ENCODE data around the gene ETV6. TPM values are rescaled to one million over a fixed set of nuclear protein-coding genes. Genes with fewer than 3 reads are reported as not detected.

The ETV6 gene
- total RNA-seq, 1 experiment from 2014 or later = 19.3 TPM

DNA sequence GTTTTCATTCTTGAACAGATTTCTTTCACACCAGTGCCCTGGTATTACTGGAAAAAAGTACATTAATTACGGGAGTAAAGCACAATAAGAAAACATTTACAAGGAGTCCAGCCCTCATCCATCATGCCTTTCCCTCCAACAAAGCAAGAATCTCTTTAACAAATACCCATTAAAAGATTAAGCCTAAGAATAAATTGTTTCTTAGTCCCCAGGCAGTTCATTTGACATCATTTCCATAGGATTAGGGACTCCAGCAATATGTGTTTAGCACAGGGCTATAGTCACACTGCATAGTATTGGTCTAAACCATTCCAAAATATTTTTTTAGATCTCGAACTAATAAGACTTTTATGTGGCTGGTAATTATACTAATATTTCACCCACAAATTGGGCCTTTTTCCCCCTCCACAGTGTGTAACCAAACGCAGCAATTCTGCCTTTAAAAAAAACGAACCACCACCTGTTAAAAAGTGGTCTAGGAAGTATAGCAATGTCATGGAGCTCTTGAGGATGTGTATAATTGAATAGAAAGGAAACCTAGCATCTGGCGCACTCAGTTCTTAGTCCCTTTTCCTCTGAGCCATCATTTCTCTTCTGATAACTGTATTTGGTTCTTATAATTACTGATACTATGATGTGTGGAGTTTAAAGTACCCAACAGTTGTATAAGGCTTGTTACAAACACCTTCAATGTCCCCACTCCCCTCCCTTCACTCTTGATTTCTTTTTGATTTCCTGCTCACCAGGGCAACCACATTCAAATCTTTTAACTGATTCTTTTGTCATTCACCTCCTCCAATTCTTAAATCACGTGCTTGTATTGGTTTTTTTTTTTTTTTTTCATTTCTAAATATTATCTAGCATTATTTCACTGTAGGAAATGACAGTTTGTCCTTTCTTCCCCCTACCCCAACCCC is 138.7 kb downstream of the ETV6 start:
- H3K27me3 Mint-ChIP-seq (ENCODE audit: insufficient read depth, unreplicated experiment) = no peaks in the 10 kb centered on the region
- no peak overlapping the region for H3K27ac Mint-ChIP-seq (ENCODE audit: low read depth, unreplicated experiment)
- no peaks in the 10 kb centered on the region for H3K9me3 Mint-ChIP-seq (ENCODE audit: unreplicated experiment)
- H3K36me3 Mint-ChIP-seq (ENCODE audit: insufficient read depth, unreplicated experiment) = no peaks in the 10 kb centered on the region
- H3K4me3 Mint-ChIP-seq (ENCODE audit: unreplicated experiment) = no peak overlapping the region
- intact Hi-C loops (cut with micrococcal nuclease) = loop anchor here (5.0 to 10.0 kb wide), 2 partner anchors 97 to 136 kb away; no protein-coding TSS in a partner anchor
- no TSS peak for BruUV-seq (replicated peaks)
- H3K4me1 Mint-ChIP-seq (ENCODE audit: insufficient read depth, unreplicated experiment) = peaks cover 18% of the 10 kb centered on the region
- ChIA-PET POLR2A (interaction anchor here (0.7 kb wide), 1 partner anchor 8 kb away, joined by 3 read pairs; no protein-coding TSS in a partner anchor), CTCF (no interaction called here)
- TF ChIP-seq, protein P1, sequence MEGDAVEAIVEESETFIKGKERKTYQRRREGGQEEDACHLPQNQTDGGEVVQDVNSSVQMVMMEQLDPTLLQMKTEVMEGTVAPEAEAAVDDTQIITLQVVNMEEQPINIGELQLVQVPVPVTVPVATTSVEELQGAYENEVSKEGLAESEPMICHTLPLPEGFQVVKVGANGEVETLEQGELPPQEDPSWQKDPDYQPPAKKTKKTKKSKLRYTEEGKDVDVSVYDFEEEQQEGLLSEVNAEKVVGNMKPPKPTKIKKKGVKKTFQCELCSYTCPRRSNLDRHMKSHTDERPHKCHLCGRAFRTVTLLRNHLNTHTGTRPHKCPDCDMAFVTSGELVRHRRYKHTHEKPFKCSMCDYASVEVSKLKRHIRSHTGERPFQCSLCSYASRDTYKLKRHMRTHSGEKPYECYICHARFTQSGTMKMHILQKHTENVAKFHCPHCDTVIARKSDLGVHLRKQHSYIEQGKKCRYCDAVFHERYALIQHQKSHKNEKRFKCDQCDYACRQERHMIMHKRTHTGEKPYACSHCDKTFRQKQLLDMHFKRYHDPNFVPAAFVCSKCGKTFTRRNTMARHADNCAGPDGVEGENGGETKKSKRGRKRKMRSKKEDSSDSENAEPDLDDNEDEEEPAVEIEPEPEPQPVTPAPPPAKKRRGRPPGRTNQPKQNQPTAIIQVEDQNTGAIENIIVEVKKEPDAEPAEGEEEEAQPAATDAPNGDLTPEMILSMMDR (IDR thresholded peaks at IDR 0.05; ENCODE audit: unreplicated experiment) = no peak
- no peak for DNase-seq (ENCODE audit: unreplicated experiment)

DNA sequence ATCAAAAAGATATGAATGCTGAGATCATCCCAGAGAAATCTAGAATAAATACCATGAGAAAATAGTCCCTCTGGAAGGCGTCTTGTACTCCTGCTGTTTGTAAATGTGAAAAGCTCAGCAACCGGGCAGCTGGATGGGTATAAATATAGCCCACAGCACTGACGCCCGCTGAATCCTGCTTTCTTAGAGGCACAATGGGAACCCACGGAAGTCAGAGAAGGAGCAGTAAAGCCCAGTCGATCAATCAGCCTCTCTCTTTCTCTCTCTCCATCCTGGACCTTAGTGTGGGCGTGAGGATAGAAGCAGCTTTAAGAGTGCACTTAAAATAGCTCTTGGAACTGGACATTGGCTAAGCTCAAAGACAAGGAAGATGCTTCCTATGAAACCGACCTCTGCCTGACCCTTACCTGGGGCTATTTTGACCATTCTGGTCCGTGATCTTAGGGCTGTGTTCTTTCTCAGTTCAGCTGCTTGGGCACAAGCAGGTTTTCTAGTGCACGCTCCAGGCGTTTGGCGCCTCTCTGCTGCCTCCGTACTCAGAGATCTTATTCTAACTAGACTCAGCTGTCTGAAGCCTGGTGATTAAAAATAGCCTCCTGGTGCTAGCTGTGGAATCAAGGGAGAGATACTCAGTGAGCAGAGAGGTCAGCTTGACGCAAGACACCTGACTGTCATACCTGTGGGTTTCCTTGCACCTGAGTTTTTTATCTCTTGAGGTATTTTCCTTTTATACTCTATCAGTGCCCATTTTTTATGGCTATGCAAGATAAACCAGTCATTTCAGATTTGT is 144.6 kb downstream of the ETV6 start:
- CTCF ChIA-PET = interaction anchor here (1.1 kb wide), 1 partner anchor 34 kb away, joined by 3 read pairs; no protein-coding TSS in a partner anchor
- H3K4me1 Mint-ChIP-seq (ENCODE audit: insufficient read depth, unreplicated experiment) = peaks cover 39% of the 10 kb centered on the region
- H3K36me3 Mint-ChIP-seq (ENCODE audit: insufficient read depth, unreplicated experiment) = peaks cover 6% of the 10 kb centered on the region
- no TSS peak for BruUV-seq (replicated peaks)
- no peak overlapping the region for H3K4me3 Mint-ChIP-seq (ENCODE audit: unreplicated experiment)
- intact Hi-C loops (cut with micrococcal nuclease) = no loop called here
- no peak for DNase-seq (ENCODE audit: unreplicated experiment)
- no peaks in the 10 kb centered on the region for H3K9me3 Mint-ChIP-seq (ENCODE audit: unreplicated experiment)
- TF ChIP-seq, protein P1 (IDR thresholded peaks at IDR 0.05; ENCODE audit: unreplicated experiment) = no peak
- H3K27ac Mint-ChIP-seq (ENCODE audit: low read depth, unreplicated experiment) = no peak overlapping the region
- POLR2A ChIA-PET = interaction anchor here (0.7 to 3.8 kb wide), 2 partner anchors 8 to 278 kb away, joined by 3 to 30 read pairs; no protein-coding TSS in a partner anchor
- no peaks in the 10 kb centered on the region for H3K27me3 Mint-ChIP-seq (ENCODE audit: insufficient read depth, unreplicated experiment)

DNA sequence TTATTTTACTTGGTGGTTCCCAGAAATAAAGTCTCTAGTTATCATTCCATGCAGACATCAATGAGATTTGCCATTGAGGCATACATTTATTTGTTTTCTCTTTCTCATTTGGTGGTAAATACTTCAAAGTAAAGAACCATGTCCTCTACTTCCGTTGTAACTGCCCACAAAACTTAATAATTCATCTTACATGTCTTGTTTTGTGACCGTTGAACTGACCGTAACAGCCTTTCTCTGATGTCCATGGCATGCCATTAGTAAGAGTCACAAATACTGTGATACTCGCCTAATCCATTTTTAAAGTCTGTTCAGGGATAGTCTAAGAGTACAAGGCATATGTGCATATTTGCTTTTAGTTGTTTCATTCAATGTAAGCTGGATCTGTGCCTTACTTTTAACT is 145.3 kb downstream of the ETV6 start:
- no peak for DNase-seq (ENCODE audit: unreplicated experiment)
- Mint-ChIP-seq H3K4me1 (ENCODE audit: insufficient read depth, unreplicated experiment) (peaks cover 41% of the 10 kb centered on the region), H3K36me3 (ENCODE audit: insufficient read depth, unreplicated experiment) (peaks cover 6% of the 10 kb centered on the region), H3K27me3 (ENCODE audit: insufficient read depth, unreplicated experiment) (no peaks in the 10 kb centered on the region), H3K4me3 (ENCODE audit: unreplicated experiment) (no peak overlapping the region), H3K27ac (ENCODE audit: low read depth, unreplicated experiment) (no peak overlapping the region), H3K9me3 (ENCODE audit: unreplicated experiment) (no peaks in the 10 kb centered on the region)
- ChIA-PET POLR2A (interaction anchor here (0.6 to 3.8 kb wide), 5 partner anchors 9 to 53 kb away, joined by 3 to 30 read pairs (median 7); no protein-coding TSS in a partner anchor), CTCF (interaction anchor here (1.1 kb wide), 2 partner anchors 33 to 83 kb away, joined by 3 to 5 read pairs; no protein-coding TSS in a partner anchor)
- no TSS peak for BruUV-seq (replicated peaks)
- intact Hi-C loops (cut with micrococcal nuclease) = no loop called here
- TF ChIP-seq, protein P1 (IDR thresholded peaks at IDR 0.05; ENCODE audit: unreplicated experiment) = no peak

Measured in MCF 10A (cell line).